KG1 (cell line): Measurements from ENCODE around the gene STXBP6.

Experiments
- DNase-seq: peaks from one replicate; lab custom pipeline; 2025; lab: John Stamatoyannopoulos, UW

The STXBP6 gene

DNA sequence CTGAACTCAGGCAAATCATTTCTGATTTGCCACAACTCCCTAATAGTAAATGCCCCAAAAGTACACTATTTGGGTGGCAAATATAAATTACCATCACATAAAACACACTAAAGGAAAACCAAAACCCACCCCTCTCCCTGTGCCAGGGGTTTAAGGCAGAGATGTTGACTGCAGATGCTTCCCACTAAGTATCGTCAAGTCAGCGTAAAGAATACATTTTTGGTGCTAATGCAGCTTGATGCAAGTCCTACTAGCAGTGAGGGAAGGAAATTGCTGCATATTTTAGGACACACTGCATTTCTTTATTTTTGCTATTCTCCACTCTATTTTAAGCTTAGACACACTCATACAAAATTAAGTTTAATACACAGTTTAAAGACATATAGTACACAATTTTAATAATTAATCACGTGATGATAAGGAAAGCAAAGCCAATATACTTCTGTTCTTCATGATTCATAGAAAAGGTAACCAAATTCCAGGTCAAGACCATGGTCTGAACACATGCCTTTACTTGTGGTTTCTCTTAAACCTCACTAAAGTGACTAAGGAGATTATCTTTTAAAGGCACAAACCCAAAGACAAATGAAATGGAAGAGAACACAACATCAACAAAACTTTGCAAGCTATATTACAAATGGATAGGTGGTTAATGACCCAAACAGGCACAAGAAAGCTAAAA is 162.2 kb downstream of the STXBP6 start:
- DNase-seq: no peak

DNA sequence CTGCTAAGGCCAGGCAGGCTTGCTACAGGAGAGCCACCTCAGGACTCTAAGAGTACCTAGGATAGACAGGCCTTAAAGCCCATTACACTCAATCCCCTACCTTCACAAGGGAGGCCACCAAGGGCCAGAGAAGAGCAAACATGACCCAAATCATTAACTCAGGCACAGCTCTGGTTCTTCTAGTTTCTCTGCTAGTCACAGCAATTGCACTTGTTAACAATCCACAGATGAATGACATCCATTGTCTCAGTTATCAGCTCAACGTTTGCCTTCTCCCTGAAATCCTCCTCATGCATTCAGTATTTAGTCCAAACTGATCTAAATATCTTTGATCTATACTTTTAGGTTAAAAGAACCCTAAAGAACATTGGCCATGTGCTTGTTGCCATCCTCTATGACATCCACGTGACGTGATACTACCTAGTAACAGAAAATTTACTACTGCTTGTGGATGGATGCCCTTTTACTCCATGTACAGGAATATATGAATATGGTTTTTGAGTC is 164.5 kb downstream of the STXBP6 start:
- DNase-seq: no peak

DNA sequence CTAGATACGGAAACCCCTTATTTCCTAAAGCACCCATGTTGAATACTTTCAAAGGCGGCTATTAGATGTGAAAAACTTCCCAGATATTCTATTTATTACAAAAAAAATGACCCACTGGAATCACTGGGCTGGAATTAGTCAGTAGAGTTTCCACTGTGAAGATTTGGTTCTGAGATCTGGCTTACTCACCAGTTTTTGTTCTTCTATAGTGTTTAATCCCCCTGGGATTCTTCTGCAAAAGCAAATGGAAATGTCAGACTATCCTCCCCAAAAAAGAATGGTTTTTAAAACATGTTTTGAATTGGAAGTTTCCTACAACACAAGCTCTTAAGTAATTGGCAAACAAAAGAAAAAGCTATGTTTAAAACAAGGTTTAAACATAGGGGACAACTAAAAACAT is 166.4 kb downstream of the STXBP6 start:
- no peak for DNase-seq

GRCh38 chr14:24881116-24881893 is 168.6 kb downstream of the STXBP6 start:
- DNase-seq: no peak

DNA sequence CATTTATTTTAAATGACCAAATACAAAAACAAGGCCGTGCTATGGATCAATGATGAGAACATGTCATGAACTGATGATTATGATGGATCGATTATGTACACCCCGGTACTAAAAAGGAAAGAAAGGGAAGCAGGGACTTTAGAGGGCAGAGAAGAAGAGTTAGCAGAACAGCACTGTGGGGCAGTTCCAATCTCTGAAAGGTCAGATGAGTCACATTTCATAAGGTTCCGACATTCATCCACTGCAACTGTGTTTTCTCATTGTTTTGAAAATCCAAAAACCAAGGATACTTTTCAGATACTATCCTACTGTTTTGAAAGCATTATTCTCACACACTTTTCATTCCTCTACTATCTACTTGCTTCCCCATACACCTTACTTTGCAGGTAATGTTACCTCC is 169.3 kb downstream of the STXBP6 start:
- no peak for DNase-seq

- no peak for DNase-seq
These were observed 170.1 kb downstream of the STXBP6 start for GRCh38 chr14:24879661-24880386.

DNA sequence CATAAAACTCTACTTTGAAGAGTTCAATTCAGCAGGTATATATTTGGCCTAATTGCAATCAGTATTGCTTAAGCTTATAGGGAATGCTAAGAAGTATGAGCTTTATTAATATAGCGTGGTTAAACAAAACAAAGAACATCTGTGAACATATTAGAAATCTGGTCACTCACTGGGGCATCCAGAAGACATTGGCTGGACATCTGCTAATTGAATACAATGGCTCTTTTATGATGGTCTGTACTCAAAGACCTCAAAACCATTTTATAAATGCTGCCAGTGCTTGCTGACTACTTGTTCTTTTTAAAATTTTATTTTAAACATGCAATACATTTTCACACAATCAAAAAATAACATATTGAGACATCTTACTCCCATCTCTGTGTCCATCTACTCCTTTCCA is 173.0 kb downstream of the STXBP6 start:
- no peak for DNase-seq

GRCh38 chr14:24875991-24876878 is 173.7 kb downstream of the STXBP6 start:
- DNase-seq: no peak

DNA sequence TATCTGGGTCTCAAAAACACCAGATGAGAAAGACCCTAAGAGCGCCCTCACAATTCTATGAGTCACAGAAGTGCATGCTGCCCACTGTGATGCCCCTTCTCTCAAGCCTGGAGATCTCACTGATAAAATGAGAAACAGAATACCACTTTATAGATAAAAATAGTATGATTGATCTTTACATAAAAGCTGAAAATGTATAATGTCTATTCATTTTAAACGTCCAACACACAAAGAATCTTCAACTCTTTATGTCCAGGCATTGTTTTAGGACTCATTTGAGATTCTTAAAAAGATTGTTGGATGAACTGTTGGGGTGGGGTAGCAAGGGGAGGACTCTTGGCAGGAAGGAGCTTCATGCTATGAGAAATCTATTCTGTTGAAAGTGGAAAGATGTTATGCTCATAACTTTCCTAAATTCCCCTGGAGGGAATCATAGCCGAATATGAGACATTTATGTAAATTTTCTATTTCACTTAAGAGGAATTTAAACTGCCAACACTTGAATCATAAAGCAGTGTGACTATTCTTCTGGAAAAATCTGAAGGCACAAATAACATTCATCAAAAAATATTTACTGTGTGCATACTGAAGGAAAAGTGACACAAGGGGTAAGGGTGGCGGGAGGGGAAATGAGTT is 174.6 kb downstream of the STXBP6 start:
- DNase-seq: no peak

GRCh38 chr14:24874514-24875202 is 175.3 kb downstream of the STXBP6 start:
- DNase-seq: no peak

- DNase-seq: no peak
These were observed 176.4 kb downstream of the STXBP6 start for GRCh38 chr14:24873551-24873950.

DNA sequence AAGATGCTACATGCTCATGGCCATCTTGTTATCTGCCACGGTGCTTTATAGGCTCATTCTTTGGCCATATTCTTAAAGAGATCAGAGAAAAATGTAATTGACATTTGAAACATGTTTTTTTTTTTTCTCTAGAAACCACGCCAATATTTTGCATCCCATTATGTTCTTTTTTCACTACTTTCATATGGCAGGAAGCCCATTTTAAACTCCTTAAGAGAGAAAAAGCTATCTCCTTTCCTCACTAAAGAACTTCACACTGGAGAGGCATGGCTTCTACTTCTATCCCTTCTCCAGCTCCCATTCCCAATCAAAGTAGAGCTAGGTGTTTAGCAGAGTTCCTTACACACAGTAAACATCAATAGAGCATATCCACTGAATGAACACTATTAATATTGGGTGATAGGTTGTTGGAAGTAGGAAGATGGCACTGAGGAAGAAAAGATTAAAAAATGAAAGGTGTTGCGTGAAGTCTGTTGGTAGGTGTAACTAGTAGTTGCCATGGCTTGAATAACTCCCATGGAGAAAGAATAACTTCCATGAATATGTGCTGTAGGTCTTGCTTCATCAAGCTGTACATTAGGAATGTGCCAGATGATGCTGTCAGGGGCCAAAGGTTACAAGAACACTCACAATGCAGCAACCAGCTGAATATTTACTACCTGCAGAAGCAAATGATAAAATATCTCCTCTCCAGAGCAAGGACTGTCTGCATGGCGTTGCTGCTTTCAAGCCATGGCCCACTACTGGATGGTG is 178.8 kb downstream of the STXBP6 start:
- DNase-seq: no peak

DNA sequence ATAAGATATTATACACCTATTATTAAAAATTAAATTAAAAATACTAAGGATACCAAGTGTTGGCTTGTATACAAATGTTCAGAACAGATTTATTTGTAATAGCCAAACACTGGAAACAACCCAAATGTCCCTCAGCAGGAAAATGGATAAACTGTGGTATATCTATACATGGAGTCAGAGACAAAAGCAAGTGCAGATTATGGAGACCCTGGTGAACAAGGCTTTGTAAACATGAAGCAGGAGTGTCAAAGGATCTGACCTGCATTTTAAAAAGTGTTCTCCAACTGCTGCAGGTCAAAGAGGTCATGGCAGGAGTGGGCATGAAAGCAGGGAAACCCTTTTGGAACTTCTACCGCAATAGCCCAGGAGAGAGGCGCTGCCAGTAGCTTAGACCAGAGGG is 181.6 kb downstream of the STXBP6 start:
- no peak for DNase-seq

DNA sequence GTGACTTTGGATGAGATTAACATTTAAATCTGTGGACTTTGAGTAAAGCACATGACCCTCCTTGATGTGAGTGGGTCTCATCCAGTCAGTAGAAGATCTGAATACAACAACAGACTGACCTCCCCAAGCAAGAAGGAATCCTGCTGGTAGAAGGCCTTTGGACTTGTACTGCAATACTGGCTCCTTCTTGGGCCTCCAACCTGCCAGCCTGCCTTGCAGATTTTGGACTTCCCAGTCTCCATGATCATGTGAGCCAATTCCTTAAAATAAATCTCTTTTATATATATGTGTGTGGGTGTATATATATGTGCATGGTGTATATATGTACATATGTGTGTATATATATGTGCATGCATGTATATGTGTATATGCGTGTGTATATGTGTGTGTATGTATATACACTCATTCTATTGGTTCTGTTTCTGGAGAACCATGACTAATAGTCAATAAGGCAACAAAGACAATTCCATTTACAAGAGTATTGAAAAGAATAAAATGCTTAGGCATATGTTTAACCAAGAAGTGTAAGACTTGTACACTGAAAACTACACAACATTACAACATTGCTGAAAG is 183.8 kb downstream of the STXBP6 start:
- DNase-seq: no peak

- no peak for DNase-seq
These were observed 185.8 kb downstream of the STXBP6 start for GRCh38 chr14:24863968-24864684.

- no peak for DNase-seq
These were observed 188.8 kb downstream of the STXBP6 start for GRCh38 chr14:24861083-24861630.

- DNase-seq: no peak
These were observed 190.4 kb downstream of the STXBP6 start for GRCh38 chr14:24859559-24859958.

DNA sequence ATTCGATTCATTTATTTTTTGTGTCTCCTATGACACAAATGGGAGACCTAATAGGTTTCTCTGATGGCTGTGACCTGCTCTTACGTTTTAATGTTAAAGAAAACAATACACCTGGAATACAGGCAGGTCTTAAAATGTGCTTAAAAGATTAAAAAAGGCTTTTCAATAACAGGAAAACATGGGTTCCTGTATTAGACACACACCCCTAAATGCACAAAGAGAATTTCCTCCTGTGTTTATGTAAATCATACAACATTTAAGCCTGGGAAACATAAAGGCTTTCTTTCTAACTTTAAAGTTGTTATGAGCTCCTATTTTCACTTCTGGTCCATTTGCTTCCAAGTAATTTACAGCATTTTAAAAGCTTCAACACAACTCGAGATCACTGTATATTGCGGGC is 191.3 kb downstream of the STXBP6 start:
- DNase-seq: no peak

- DNase-seq: no peak
These were observed 191.9 kb downstream of the STXBP6 start for GRCh38 chr14:24858052-24858451.
